Adrenal gland (tissue), 12 donors: ENCODE data around the gene ISCA2. TPM values are rescaled to one million over a fixed set of nuclear protein-coding genes. Genes with fewer than 3 reads are reported as not detected.

ENCODE experiments used
- DNase-seq, 7 donors: peaks; one replicate each; pipeline ENCODE4 v3.0.0-alpha.2; 2019 to 2020
- H3K27ac ChIP-seq, 5 donors: fragments of 200-600 bp; sonication (generic) in 4 of 5; 1 replicate in 3 of 5; 2 replicates in 2 of 5; pipeline versions ENCODE4 v1.5.1 to v1.8.0; 2016 to 2020; ENCODE audit warnings: mild to moderate bottlenecking in 1 of 5
- H3K27me3 ChIP-seq: fragments of 200-600 bp; 2 replicates; pipeline ENCODE4 v1.8.0; 2021
- H3K36me3 ChIP-seq, 2 donors: fragments of 200-600 bp; replicated peaks in 1 of 2; 1 replicate in 1 of 2; 2 replicates in 1 of 2; pipeline versions ENCODE4 v1.5.1 to v1.8.0; 2018 to 2022
- H3K4me1 ChIP-seq, 2 donors: fragments of 200-600 bp; replicated peaks in 1 of 2; 1 replicate in 1 of 2; 2 replicates in 1 of 2; pipeline versions ENCODE4 v1.5.1 to v1.8.0; 2018 to 2021
- H3K4me3 ChIP-seq, 4 donors: fragments of 200-600 bp; sonication (generic) in 3 of 4; one replicate each; pipeline ENCODE4 v1.5.1; 2016 to 2018
- H3K9me3 ChIP-seq, 3 donors: fragments of 200-600 bp; sonication (generic) in 1 of 3; replicated peaks in 1 of 3; 1 replicate in 2 of 3; 2 replicates in 1 of 3; pipeline versions ENCODE4 v1.5.1 to v1.8.0; 2016 to 2021
- CTCF ChIP-seq, 6 experiments: fragments of 450-650 bp in 4 of 6; fragments of 200-600 bp in 2 of 6; sonication (generic) in 1 of 6; IDR thresholded peaks; 1 replicate in 5 of 6; 2 replicates in 1 of 6; pipeline versions ENCODE4 v1.5.1 to v1.8.0; 2016 to 2021; ENCODE audit warnings: antibody characterized with exemption in 6 of 6, mild to moderate bottlenecking in 2 of 6, moderate library complexity in 1 of 6
- POLR2A ChIP-seq, 2 donors: fragments of 450-650 bp; IDR thresholded peaks; one replicate each; pipeline ENCODE4 v1.6.1; 2017; ENCODE audit warnings: antibody characterized with exemption in 2 of 2, mild to moderate bottlenecking in 2 of 2, moderate library complexity in 1 of 2
- WGBS, 4 donors: extraction: QIAGEN DNeasy Blood & Tissue Kit in 2 of 4; methylation state at CpG; one replicate each; pipeline versions ENCODE4 v1.1.5 to v1.1.7; 2013 to 2017; 5-methylcytosine and 5-hydroxymethylcytosine counted together
- intact Hi-C, 2 donors: fragments of 100-400 bp; cut with DNase I; formaldehyde crosslinking; loops; one replicate each; pipeline versions ENCODE4 v1.14.1 to v1.15.0; 2022 to 2023
- polyA plus RNA-seq, 3 donors: library from polyadenylated mRNA; stranded (reverse); fragments of 200-250 nt in 2 of 3; fragments of 350-450 nt in 1 of 3; fragmentation: Illumina TruSeq in 1 of 3; extraction: RNeasy Lipid Tissue Mini Kit (QIAGEN cat#74804) in 1 of 3; gene quantifications; one replicate each; pipeline ENCODE4 v1.2.3, GENCODE V29; 2013 to 2014
- total RNA-seq, 9 donors: library from RNA; depleted of rRNA in 4 of 9; stranded (reverse); fragments of >200 nt in 4 of 9; fragments of 120-200 nt in 1 of 9; fragmentation: NEBNext Ultra II Directional in 1 of 9; extraction: Animal tissue kit (Norgen Biotek cat#: 25700) in 1 of 9; gene quantifications; one replicate each; pipeline versions ENCODE4 v1.1.0 to v1.2.4, GENCODE V29; 2013 to 2023
- donor health status: healthy with polysubstance abuse.
- donor health status: Bipolar disorder and iron deficiency.
- donor health status: DM: yes; HTN: yes; CAD: no.
- donor health status: DM: no; HTN: no; CAD: no.
- donor health status: DM: no; HTN: no; CAD: no.
- donor health status: DM: yes; HTN: yes; CAD: no.

Gene ISCA2
- total and polyA plus RNA-seq, 12 donors, result 13.2 to 63.6 (median 47.4) TPM

DNA sequence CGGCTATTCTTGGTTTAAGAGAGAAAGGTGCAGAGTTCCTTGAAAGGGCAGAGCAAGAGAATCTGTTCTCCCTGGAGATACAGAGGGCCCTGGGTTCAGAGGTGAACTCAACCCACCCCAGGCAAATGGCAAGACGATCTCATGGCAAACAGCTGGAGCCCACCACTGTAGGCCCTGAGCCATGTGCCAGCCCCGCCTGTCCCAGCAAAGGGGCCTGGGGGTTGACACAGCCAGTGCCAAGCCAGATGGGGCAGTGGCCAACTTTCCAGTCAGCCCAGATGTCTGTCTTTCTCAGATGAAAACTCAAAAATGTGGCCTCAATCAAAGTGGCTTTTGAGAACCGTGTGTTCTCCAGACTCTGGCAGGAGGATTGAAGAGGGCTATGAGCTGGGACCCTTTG, 51.8 kb downstream of the ISCA2 start:
- Histone ChIP-seq H3K9me3 (no peaks in the 10 kb centered on the region), H3K27me3 (no peaks in the 10 kb centered on the region), H3K4me3 (no peak overlapping the region), H3K27ac (no peak overlapping the region), H3K4me1 (no peaks in the 10 kb centered on the region), H3K36me3 (no peaks in the 10 kb centered on the region)
- no peak for TF ChIP-seq POLR2A (IDR thresholded peaks at IDR 0.05)
- TF ChIP-seq CTCF (IDR thresholded peaks at IDR 0.05), result no peak
- intact Hi-C loops, result no loop called here
- 83 to 96% (median 88%) methylated on average over 2 to 4 of the region's 4 CpGs for WGBS, 4 donors
- DNase-seq, result no peak

- no peak for DNase-seq
- no peak for TF ChIP-seq CTCF (IDR thresholded peaks at IDR 0.05)
- TF ChIP-seq POLR2A (IDR thresholded peaks at IDR 0.05), result no peak
- no peaks in the 10 kb centered on the region for H3K4me1 ChIP-seq
- intact Hi-C loops, result no loop called here
- 38 to 72% (median 61%) methylated on average over 5 to 11 of the region's 11 CpGs for WGBS, 4 donors
- no peaks in the 10 kb centered on the region for H3K9me3 ChIP-seq
- no peaks in the 10 kb centered on the region for H3K36me3 ChIP-seq
- no peak overlapping the region for H3K4me3 ChIP-seq
- no peak overlapping the region for H3K27ac ChIP-seq
- H3K27me3 ChIP-seq, result no peaks in the 10 kb centered on the region
Measured at GRCh38 chr14:74546416-74546815, 52.9 kb downstream of the ISCA2 start.

Other genes with a start within 250 kb of the ISCA2 start
- 10 to 100 TPM; 31.2 to 90.7 (median 53.9) TPM for gene ABCD4, start 190.8 kb upstream of the ISCA2 start, total RNA-seq
- 100 to 1,000 TPM in 1 of 3 donors, 10 to 100 TPM in 2; 18.4 to 111 (median 77.5) TPM for gene ABCD4, start 190.8 kb upstream of the ISCA2 start, polyA plus RNA-seq
- gene VRTN, start 145.3 kb upstream of the ISCA2 start, total RNA-seq, result under 1 TPM in 2 of 9 donors, not detected in 7; 0.11 to 0.23 TPM
- gene VRTN, start 145.3 kb upstream of the ISCA2 start, polyA plus RNA-seq, result not detected
- gene SYNDIG1L, start 67.6 kb upstream of the ISCA2 start, total RNA-seq, result under 1 TPM in 4 of 9 donors, not detected in 5; 0.06 to 0.51 (median 0.18) TPM
- under 1 TPM; 0.05 to 0.27 (median 0.24) TPM for gene SYNDIG1L, start 67.6 kb upstream of the ISCA2 start, polyA plus RNA-seq
- 1,000 to 10,000 TPM in 1 of 9 donors, 100 to 1,000 TPM in 8; 140 to 1,243 (median 300) TPM for gene NPC2, start 460 bp upstream of the ISCA2 start, total RNA-seq
- 100 to 1,000 TPM; 179 to 375 (median 297) TPM for gene NPC2, start 460 bp upstream of the ISCA2 start, polyA plus RNA-seq
- 10 to 100 TPM in 2 of 9 donors, 1 to 10 TPM in 7; 2.3 to 17.0 (median 7.3) TPM for gene LTBP2, start 118.5 kb downstream of the ISCA2 start, total RNA-seq
- 1 to 10 TPM; 2.1 to 2.4 (median 2.2) TPM for gene LTBP2, start 118.5 kb downstream of the ISCA2 start, polyA plus RNA-seq
- 10 to 100 TPM; 17.6 to 36.7 (median 31.6) TPM for gene AREL1, start 219.3 kb downstream of the ISCA2 start, total RNA-seq
- gene AREL1, start 219.3 kb downstream of the ISCA2 start, polyA plus RNA-seq, result 10 to 100 TPM; 13.0 to 27.5 (median 13.4) TPM
- gene FCF1, start 219.4 kb downstream of the ISCA2 start, total RNA-seq, result 10 to 100 TPM; 12.4 to 53.0 (median 40.3) TPM
- 10 to 100 TPM in 1 of 3 donors, 1 to 10 TPM in 2; 2.9 to 61.4 (median 9.9) TPM for gene FCF1, start 219.4 kb downstream of the ISCA2 start, polyA plus RNA-seq